SIG-M5 treated with dmso at 0.1 percent for 504 hours (cell line): Measurements from ENCODE around the gene DNM2.

ENCODE experiments used
- DNase-seq: peaks from one replicate; lab custom pipeline; 2025; ENCODE audit not compliant: unreplicated experiment; lab: John Stamatoyannopoulos, UW

DNM2 gene

GRCh38 chr19:10769533-10770491 is 51.9 kb downstream of the DNM2 start:
- no peak for DNase-seq

GRCh38 chr19:10773969-10774368 is 56.1 kb downstream of the DNM2 start:
- no peak for DNase-seq

DNA sequence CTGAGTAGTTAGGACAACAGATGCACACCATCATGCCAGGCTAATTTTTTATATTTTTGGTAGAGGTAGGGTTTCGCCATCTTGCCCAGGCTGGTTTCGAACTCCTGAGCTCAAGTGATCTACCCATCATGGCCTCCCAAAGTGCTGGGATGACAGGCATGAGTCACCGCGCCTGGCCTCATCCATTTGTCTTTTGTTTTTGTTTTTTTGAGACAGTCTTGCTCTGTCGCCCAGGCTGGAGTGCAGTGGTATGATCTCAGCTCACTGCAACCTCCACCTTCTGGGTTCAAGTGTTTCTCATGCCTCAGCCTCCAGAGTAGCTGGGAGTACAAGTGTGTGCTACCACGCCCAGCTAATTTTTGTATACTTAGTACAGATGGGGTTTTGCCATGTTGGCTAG is 57.0 kb downstream of the DNM2 start:
- no peak for DNase-seq

GRCh38 chr19:10776900-10777650 is 59.2 kb downstream of the DNM2 start:
- DNase-seq: no peak

GRCh38 chr19:10780368-10780767 is 62.5 kb downstream of the DNM2 start:
- DNase-seq: peak; percentile 88

- DNase-seq: no peak
These were observed 64.9 kb downstream of the DNM2 start for GRCh38 chr19:10782795-10783194.

DNA sequence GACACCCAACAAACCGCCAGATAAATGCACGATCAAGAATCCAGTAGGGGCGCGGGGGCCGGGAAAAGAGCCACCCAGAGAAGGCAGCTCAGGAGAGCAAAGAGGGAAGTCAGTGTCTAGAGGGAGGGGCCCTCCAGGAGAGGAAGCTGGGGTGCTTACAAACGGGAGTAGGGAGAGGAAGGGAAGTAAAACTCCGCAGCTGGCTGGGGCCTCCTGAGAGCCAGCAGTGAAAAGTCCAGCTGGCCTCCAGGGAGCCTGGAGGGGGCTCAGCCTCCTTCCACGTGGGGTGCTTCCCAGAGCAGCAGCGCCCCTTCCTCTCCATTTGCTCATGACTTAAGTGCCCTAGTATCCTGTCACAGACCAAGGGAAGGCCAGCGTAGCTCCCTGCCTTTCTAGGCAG is 66.4 kb downstream of the DNM2 start:
- DNase-seq: peak; percentile 75

DNA sequence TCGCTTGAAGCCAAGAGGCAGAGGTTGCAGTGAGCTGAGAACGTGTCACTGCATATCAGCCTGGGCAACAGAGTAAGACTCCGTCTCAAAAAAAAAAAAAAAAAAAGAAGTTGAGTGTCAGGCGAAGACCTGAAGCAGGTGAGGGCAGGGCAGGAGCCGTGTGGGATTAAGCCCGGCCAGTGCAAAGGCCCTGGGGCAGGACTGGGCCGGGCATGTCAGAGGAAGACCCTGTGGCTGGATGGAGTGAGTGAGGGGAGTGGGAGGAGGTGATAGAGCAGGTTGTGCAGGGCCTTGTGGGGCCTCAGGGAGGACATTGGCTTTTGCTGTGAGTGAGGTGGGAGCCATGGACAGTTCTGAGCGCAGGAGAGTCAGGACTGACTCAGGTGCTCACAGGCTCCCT is 70.3 kb downstream of the DNM2 start:
- DNase-seq: no peak

- DNase-seq: no peak
These were observed 72.0 kb downstream of the DNM2 start for GRCh38 chr19:10789866-10790265.

GRCh38 chr19:10796653-10797052 is 78.8 kb downstream of the DNM2 start:
- DNase-seq: no peak

GRCh38 chr19:10797078-10797477 is 79.2 kb downstream of the DNM2 start:
- no peak for DNase-seq

- DNase-seq: no peak
These were observed 79.8 kb downstream of the DNM2 start for GRCh38 chr19:10797541-10798256.

- DNase-seq: no peak
These were observed 82.6 kb downstream of the DNM2 start for GRCh38 chr19:10800488-10800887.

DNA sequence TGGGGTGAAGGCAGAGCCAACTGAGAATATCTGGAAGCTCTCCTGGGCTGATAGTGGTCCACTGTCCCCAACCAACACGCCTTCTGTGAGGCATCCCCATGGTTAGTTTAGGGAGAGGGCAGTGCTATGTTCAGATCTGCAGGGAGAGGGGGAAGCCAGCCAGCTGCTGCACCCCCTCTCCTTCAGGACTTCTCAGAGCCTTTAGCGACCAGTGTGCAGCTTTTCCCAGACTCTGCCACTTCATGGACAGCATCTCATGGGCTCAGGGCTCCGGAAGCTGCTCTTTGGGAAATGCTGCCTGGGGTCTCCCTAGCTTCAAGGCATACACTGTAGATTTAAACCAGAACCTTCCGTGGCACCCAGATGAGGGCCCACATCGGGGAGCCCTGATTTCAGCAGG is 84.6 kb downstream of the DNM2 start:
- no peak for DNase-seq

GRCh38 chr19:10803252-10803651 is 85.4 kb downstream of the DNM2 start:
- DNase-seq: no peak

DNA sequence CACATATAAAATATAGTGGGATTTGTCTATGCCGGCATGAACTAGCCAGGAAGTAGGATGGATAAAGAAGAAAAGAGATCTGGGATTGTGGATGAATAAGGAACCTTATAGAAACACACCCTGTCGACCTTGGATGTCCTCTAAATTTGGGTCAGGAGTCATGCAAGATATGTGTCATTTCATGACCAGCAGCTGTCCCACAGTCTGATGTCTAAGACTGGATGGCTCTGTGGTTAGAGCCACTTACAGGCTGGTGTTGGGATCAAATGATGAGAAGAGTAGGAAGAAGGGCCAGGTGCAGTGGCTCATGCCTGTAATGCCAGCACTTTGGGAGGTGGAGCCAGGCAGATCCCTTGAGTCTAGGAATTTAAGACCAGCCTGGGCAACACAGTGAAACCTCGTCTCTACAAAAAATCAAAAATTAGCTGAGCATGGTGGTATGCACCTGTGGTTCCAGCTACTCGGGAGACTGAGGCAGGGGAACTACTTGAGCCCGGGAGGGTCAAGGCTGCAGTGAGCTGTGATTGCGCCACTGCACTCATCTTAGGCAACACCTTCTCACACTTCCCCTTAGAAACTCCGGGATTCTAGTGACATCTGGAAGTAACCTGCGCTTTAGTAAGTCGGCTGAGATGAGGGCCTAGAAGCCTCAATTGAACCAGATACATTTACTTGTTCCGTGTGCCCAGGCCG is 87.3 kb downstream of the DNM2 start:
- peak; percentile 78 for DNase-seq

DNA sequence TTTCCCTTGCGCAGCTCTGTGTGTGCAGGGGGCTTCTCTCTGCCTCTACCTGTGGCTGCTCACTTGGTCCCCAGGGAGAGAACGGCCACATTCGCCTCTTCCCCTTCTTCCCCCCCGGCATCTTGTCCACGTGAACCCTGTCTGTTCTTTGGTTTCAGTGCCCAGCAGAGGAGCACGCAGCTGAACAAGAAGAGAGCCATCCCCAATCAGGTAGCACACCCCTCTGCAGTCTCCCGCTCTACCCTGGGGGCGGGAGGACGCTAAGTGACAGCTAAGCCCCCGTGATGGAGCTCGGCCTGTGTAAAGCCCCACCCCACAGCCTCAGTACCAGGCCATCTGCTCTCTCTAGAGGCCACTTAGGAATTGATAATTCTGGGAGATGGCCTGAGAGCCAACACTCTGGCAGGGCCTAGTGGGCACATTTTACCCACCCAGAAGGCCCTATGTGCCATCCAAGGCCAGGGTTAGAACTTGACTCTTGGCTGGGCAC is 87.9 kb downstream of the DNM2 start:
- DNase-seq: no peak

- no peak for DNase-seq
These were observed 91.2 kb downstream of the DNM2 start for GRCh38 chr19:10808937-10809649.

GRCh38 chr19:10809651-10810285 is 91.9 kb downstream of the DNM2 start:
- DNase-seq: no peak
